Measurements from ENCODE around the gene BCL2L13. TPM values are rescaled to one million over a fixed set of nuclear protein-coding genes. Genes with fewer than 3 reads are reported as not detected.

BCL2L13 gene
- total RNA-seq, 1 experiment from 2014 or later = 26.0 TPM

- Histone ChIP-seq H4K5ac (ENCODE audit: insufficient read length, low read depth, low read length) (no peak overlapping the region), H3K9me3 (ENCODE audit: control insufficient read depth, low read depth, low read length) (no peaks in the 10 kb centered on the region), H3K27ac (ENCODE audit: insufficient read length, low read depth, low read length) (no peak overlapping the region), H2BK12ac (ENCODE audit: insufficient read length, low read depth, low read length) (no peak overlapping the region), H3K27me3 (ENCODE audit: insufficient read depth, low read length) (no peaks in the 10 kb centered on the region), H4K20me1 (ENCODE audit: control insufficient read depth, insufficient read depth, insufficient read length) (peaks cover 2% of the 10 kb centered on the region), H2BK5ac (ENCODE audit: insufficient read length, low read length) (no peak overlapping the region), H2BK15ac (ENCODE audit: low read depth, low read length) (no peak overlapping the region), H2BK20ac (ENCODE audit: low read depth, low read length, poor library complexity, severe bottlenecking) (no peak overlapping the region), H3K4me1 (ENCODE audit: insufficient read depth, low read length) (no peaks in the 10 kb centered on the region), H3K79me1 (ENCODE audit: insufficient read depth, low read depth, low read length, poor library complexity, severe bottlenecking) (no peaks in the 10 kb centered on the region), H3K14ac (ENCODE audit: insufficient read depth, low read length) (no peak overlapping the region), H3K4ac (ENCODE audit: low read depth, low read length) (no peak overlapping the region), H3K79me2 (ENCODE audit: insufficient read depth, low read length) (no peaks in the 10 kb centered on the region), H3K18ac (ENCODE audit: insufficient read length, low read depth, low read length) (no peak overlapping the region), H3K4me2 (ENCODE audit: insufficient read depth, insufficient read length, low read length) (no peak overlapping the region), H3T11ph (ENCODE audit: low read length) (no peak overlapping the region), H2BK120ac (ENCODE audit: low read depth, low read length, poor library complexity, severe bottlenecking) (no peak overlapping the region), H3K56ac (ENCODE audit: insufficient read length, low read depth, low read length) (no peak overlapping the region), H4K8ac (replicated peaks; ENCODE audit: insufficient read length, low read depth, low read length) (no peak overlapping the region), H4K91ac (ENCODE audit: insufficient read length, low read depth, low read length) (no peak overlapping the region), H2AK5ac (ENCODE audit: insufficient read length, low read length) (no peak overlapping the region), H3K23me2 (ENCODE audit: insufficient read length, low read depth, low read length, poor library complexity, severe bottlenecking) (no peaks in the 10 kb centered on the region), H3K23ac (ENCODE audit: insufficient read length, low read depth, low read length) (no peak overlapping the region), H2AFZ (ENCODE audit: low read length) (no peak overlapping the region), H3K9ac (ENCODE audit: extremely low read depth, insufficient read length, low read length) (no peak overlapping the region)
- H3K27ac Mint-ChIP-seq = peak overlapping the region in 2 of 3 experiments; percentile 25 to 57; a peak in 3 of 7 replicates
- TF ChIP-seq CTCF (conservative IDR thresholded peaks at IDR 0.05) = no peak
- DNase-seq = no peak
- peaks cover 0 to 2% of the 10 kb centered on the region in 2 experiments; a peak in 1 of 5 replicates for H3K9me3 Mint-ChIP-seq
- H3K36me3 Mint-ChIP-seq (ENCODE audit: insufficient read depth in 1 of 3, low read depth in 3 of 3) = no peaks in the 10 kb centered on the region; a peak in 3 of 7 replicates
- peaks cover 13 to 23% of the 10 kb centered on the region in 2 experiments for H3K4me1 Mint-ChIP-seq
- no peak overlapping the region; a peak in 2 of 5 replicates for H3K4me3 Mint-ChIP-seq
- no CpG with 5 or more reads among the region's 7 CpGs for WGBS (ENCODE audit: extremely low coverage, insufficient read length, low lambda C conversion rate)
- no peaks in the 10 kb centered on the region; the same call in 1 of the 2 replicates for H3K27me3 Mint-ChIP-seq (ENCODE audit: low read depth)
Observed at GRCh38 chr22:17744430-17744829, 105.9 kb downstream of the BCL2L13 start.
